22Rv1 (cell line): Measurements from ENCODE around the gene EEPD1.

Experiments
- H3K27ac ChIP-seq: fragments of 450-650 bp; 2 replicates; pipeline ENCODE4 v1.5.1; 2017
- ZFX ChIP-seq: fragments of 450-650 bp; IDR thresholded peaks from 2 replicates; pipeline ENCODE4 v1.6.1; 2017; ENCODE audit warnings: antibody characterized with exemption, borderline replicate concordance
- TF ChIP-seq, protein P1 (sequence below): fragments of 450-650 bp; IDR thresholded peaks from 2 replicates; pipeline ENCODE4 v1.5.1; 2017; ENCODE audit warnings: mild to moderate bottlenecking

The EEPD1 gene

DNA sequence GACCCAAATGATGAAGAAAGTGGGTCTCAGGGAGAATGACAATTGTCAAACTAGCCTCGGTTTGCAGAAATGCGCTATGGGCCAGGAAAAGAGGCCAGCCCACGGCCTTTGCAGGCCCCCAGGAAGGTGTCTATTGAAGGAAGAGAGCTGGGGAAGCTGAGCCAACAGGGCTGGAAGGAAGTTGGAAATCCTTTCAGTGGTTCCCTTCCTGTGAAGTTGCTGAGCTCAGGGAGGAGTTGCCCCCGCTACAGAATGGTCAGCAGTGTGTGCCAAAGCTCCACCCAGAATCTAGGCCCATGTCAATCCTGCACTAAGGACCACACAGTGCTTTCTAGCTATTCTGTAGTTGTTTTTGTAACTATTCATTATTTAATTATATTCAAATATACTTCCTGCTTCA, 145.1 kb downstream of the EEPD1 start:
- no peak overlapping the region for H3K27ac ChIP-seq
- TF ChIP-seq, protein P1, sequence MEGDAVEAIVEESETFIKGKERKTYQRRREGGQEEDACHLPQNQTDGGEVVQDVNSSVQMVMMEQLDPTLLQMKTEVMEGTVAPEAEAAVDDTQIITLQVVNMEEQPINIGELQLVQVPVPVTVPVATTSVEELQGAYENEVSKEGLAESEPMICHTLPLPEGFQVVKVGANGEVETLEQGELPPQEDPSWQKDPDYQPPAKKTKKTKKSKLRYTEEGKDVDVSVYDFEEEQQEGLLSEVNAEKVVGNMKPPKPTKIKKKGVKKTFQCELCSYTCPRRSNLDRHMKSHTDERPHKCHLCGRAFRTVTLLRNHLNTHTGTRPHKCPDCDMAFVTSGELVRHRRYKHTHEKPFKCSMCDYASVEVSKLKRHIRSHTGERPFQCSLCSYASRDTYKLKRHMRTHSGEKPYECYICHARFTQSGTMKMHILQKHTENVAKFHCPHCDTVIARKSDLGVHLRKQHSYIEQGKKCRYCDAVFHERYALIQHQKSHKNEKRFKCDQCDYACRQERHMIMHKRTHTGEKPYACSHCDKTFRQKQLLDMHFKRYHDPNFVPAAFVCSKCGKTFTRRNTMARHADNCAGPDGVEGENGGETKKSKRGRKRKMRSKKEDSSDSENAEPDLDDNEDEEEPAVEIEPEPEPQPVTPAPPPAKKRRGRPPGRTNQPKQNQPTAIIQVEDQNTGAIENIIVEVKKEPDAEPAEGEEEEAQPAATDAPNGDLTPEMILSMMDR = no peak
- TF ChIP-seq ZFX = no peak

DNA sequence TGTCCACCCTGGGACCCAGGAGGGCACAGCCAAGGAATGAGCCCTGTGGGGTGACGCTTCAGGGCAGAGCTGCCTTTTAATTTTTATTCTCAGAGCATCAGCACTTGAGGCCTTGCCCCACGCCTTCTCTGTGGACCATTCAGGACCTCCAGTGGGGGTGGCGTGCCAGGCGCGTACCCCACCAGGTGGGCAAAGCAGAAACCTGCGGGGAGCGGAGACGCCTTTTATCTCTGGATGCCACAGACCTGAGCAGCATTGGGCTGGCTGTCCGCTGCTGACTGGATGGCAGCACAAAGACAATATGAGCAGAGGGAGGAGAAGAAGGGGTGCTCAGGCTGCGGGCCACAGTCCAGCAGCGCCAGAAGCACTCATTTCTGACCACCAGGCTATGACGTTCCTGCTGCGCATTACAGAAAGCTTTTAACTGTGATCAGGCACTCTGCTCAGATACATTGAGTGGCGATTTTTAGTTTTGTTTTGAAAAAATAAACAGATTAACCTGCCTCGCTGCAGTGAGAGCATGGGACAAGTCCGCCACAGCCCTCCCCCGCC, 146.2 kb downstream of the EEPD1 start:
- no peak overlapping the region for H3K27ac ChIP-seq
- TF ChIP-seq, protein P1 = no peak
- TF ChIP-seq ZFX = no peak

DNA sequence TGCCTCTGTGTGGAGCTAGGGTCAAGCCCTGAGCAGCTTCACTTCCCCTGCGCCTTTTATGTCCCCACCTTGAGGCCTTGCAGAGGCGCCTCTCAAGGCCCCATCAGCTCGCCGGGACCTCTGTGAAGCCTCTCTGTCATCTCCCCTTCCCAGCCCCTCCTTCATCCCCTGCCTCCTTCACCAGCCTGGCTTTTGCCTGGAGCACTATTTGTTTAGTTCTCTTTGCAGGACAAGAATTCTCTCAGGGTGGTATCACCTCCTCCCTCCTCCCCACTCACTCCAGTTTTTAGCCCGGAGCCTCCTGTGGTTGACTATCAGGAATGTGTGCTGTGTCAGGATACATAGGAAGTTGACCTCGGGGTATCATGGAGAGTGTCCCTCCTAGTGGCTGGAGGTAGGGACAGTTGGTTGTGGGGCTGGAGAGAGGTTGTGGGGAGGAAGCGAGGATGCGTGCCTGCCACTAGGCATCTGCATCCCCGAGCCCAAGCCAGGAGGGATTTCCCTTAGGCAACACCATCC, 146.8 kb downstream of the EEPD1 start:
- TF ChIP-seq, protein P1 = no peak
- no peak for TF ChIP-seq ZFX
- no peak overlapping the region for H3K27ac ChIP-seq

DNA sequence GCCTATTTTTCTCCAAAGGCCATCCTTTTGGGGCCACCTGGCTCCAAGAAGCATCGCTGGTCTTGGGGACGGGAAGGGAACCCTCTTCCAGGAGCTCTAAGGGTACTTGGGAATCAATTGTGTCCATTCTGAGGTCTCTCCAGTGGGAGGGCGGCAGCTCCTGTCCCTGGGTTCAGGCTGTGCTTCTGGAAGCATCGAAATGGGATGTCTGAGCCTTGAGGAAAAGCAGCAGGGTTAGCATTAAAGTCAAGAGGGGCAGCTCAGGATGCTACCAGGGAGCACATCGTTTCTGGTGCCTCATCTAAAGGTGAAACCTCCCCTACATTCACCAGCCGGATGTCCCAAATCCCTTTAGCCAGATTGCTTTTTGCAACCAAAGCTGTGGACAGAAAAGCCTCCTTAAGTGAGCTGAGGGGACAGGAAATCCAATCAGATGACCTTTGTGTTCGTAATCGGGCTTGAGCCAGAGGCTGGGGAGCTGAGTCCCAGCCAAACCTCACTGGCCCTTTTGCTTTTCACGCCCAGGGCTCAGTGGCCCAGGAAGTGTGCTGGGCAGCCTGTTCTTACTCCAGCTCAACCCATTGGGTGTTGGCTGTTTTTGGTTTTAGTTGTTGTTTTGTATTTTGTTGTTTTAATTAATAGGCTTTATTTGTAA, 147.8 kb downstream of the EEPD1 start:
- TF ChIP-seq, protein P1 = no peak
- no peak for TF ChIP-seq ZFX
- no peak overlapping the region for H3K27ac ChIP-seq

DNA sequence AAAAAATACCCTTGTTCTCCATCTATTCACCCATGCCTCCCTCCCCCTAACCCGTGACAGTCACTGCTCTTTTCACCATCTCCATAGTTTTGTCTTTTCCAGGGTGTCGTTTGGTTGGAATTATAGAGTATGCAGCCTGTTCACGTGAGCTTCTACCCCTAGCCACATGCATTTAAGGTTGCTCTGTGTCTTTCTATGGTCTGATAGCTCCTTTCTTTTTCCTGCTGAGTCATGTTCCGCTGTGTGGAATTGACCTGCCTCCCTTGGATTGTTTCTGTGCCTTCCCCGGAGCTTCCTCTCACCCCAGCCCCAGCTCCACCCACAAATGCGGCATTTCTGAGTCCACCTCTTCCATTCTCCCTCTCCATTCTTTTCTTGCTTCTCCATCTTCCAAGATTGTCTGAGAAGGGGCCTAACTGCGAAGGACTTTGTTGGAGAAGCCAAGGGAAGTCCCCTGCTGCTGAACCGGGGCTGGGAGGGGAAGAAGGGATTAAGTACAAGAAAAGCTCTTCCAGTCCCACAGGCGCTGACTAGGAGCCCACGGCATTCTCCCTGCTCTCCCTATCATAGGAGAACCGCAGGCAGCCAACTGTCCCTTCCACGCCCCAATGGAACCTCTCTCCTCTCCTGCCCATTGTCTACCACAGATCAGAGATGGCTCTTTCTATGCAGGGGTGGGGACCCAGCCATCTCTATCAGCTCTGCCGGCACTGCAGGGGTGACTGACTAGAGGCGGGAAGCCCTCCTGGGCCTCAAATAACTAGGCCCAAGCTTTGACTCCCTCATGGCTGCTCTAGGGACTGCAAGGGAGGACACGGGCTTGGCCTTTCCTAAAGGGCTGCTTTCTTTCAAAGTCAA, 149.1 kb downstream of the EEPD1 start:
- TF ChIP-seq ZFX = no peak
- TF ChIP-seq, protein P1 = no peak
- no peak overlapping the region for H3K27ac ChIP-seq

DNA sequence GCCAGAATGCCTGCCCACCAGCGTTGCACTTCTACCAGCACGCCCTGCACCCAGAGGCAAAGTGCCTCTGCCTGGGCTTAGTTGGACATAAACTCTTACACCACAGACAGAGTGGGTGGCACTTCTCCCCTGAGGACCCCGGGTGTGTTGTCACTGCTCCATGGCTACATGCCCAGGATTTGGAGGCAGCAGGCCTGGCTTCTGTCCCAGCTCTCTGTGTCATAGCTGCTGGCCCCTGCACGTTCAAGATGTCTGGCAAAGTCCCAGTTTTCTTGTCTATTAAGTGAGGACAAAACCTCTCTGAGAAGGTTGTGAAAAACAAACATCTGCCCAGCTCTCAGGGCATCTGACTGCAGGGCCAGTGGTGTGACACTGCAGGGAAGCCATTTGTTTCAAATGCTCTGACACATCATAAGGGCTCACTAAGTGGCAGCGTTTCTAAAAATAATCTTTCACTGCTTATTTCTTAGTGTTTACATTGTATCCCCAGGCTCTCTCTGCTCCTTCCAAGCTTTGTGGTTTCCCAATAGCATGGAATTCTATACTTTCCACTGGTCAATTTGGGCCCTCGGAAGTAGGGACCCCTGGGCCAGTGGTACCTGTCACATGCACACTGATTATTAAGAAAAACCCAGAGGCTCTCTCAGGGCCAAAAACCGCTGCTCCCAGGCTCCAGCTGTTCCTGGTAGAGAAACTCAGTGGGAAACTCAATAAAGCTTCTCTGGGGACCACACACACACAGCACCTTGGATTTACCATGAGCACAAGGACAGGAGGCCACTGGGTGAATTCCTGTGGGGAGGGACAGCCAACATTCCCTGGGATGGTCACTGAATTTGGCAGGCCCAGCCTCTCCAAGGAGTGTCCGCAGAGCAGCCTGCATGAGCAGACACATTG, 150.4 kb downstream of the EEPD1 start:
- TF ChIP-seq, protein P1 = no peak
- no peak for TF ChIP-seq ZFX
- no peak overlapping the region for H3K27ac ChIP-seq
